ENCODE measurements around the gene COMMD7.

DNA sequence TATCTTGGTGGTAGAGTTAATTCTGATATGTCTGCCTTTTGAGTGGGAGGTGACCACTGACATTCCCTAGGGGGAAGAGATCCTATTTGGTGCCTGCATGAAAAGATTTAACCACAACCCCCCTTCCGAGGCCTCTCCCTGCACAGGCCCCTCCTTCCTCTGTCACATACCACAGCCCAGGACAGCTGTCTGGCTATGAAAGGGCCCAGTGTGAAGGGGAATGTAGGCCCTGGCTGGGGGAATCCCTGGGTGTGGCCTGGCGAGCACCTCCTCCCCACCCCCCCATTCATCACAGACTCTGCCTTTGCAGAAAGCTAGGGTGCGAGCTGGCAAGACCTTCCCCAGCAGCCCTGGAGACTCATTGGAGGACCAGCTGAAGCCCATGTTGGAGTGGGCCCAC is 49.0 kb upstream of the COMMD7 start:
- no peak for TF ChIP-seq POLR2A (IDR thresholded peaks at IDR 0.05)
- TF ChIP-seq, protein P1, sequence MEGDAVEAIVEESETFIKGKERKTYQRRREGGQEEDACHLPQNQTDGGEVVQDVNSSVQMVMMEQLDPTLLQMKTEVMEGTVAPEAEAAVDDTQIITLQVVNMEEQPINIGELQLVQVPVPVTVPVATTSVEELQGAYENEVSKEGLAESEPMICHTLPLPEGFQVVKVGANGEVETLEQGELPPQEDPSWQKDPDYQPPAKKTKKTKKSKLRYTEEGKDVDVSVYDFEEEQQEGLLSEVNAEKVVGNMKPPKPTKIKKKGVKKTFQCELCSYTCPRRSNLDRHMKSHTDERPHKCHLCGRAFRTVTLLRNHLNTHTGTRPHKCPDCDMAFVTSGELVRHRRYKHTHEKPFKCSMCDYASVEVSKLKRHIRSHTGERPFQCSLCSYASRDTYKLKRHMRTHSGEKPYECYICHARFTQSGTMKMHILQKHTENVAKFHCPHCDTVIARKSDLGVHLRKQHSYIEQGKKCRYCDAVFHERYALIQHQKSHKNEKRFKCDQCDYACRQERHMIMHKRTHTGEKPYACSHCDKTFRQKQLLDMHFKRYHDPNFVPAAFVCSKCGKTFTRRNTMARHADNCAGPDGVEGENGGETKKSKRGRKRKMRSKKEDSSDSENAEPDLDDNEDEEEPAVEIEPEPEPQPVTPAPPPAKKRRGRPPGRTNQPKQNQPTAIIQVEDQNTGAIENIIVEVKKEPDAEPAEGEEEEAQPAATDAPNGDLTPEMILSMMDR (IDR thresholded peaks at IDR 0.05): no peak
